ENCODE data around the gene PTPRJ. TPM values are rescaled to one million over a fixed set of nuclear protein-coding genes. Genes with fewer than 3 reads are reported as not detected.

Gene PTPRJ
- total and polyA plus RNA-seq, 2 experiments from 2014 or later = 4.5 to 9.5 TPM

GRCh38 chr11:47976931-47977330 lies 3.4 kb upstream of the PTPRJ start:
- H3K27me3 ChIP-seq (replicated peaks; ENCODE audit: insufficient read depth) = no peaks in the 10 kb centered on the region
- no peak overlapping the region for H3K9ac ChIP-seq
- no peak for TF ChIP-seq EZH2phosphoT487 (IDR thresholded peaks at IDR 0.05; ENCODE audit: insufficient read depth, low read depth)
- TF ChIP-seq EZH2 (IDR thresholded peaks at IDR 0.05; ENCODE audit: insufficient read depth, poor library complexity, severe bottlenecking) = no peak
- no peaks in the 10 kb centered on the region for H3K9me3 ChIP-seq (ENCODE audit: low read depth)
- no peak overlapping the region for H3K27ac ChIP-seq
- peaks cover 34% of the 10 kb centered on the region for H3F3A ChIP-seq (ENCODE audit: insufficient read depth)
- 95 to 100% methylated on average over 2 of the region's 2 CpGs for WGBS, 2 experiments (ENCODE audit: low coverage in 1 of 2, low lambda C conversion rate in 2 of 2, missing lambda C conversion rate in 2 of 2)
- H3K4me1 ChIP-seq (ENCODE audit: insufficient read depth) = peaks cover 25% of the 10 kb centered on the region
- no peak overlapping the region for H3K4me2 ChIP-seq (ENCODE audit: unreplicated experiment)
- no peaks in the 10 kb centered on the region for H3K9me2 ChIP-seq (ENCODE audit: insufficient read depth)
- no peak overlapping the region for H3K4me3 ChIP-seq
- no peaks in the 10 kb centered on the region for H3K36me3 ChIP-seq (ENCODE audit: low read depth)
- H3K79me2 ChIP-seq (ENCODE audit: insufficient read depth) = peaks cover 5% of the 10 kb centered on the region
- in situ Hi-C loops (cut with MboI) = no loop called here
- no peaks in the 10 kb centered on the region for H4K20me1 ChIP-seq (ENCODE audit: insufficient read depth)
- DNase-seq = no peak
- no peak overlapping the region for H2AFZ ChIP-seq

- TF ChIP-seq EZH2 (IDR thresholded peaks at IDR 0.05; ENCODE audit: insufficient read depth, poor library complexity, severe bottlenecking) (no peak), EZH2phosphoT487 (IDR thresholded peaks at IDR 0.05; ENCODE audit: insufficient read depth, low read depth) (no peak)
- H3K4me1 ChIP-seq (ENCODE audit: insufficient read depth) = peaks cover 30% of the 10 kb centered on the region
- no peak overlapping the region for H3K4me2 ChIP-seq (ENCODE audit: unreplicated experiment)
- H3K9ac ChIP-seq = no peak overlapping the region
- H2AFZ ChIP-seq = no peak overlapping the region
- H3K4me3 ChIP-seq = no peak overlapping the region
- H3K36me3 ChIP-seq (ENCODE audit: low read depth) = no peaks in the 10 kb centered on the region
- H3K79me2 ChIP-seq (ENCODE audit: insufficient read depth) = peaks cover 12% of the 10 kb centered on the region
- no peaks in the 10 kb centered on the region for H3K9me3 ChIP-seq (ENCODE audit: low read depth)
- DNase-seq = no peak
- 74 to 83% methylated on average over 5 of the region's 5 CpGs for WGBS, 2 experiments (ENCODE audit: low coverage in 1 of 2, low lambda C conversion rate in 2 of 2, missing lambda C conversion rate in 2 of 2)
- in situ Hi-C loops (cut with MboI) = no loop called here
- H3K27me3 ChIP-seq (replicated peaks; ENCODE audit: insufficient read depth) = no peaks in the 10 kb centered on the region
- H4K20me1 ChIP-seq (ENCODE audit: insufficient read depth) = no peaks in the 10 kb centered on the region
- H3K9me2 ChIP-seq (ENCODE audit: insufficient read depth) = no peaks in the 10 kb centered on the region
- H3F3A ChIP-seq (ENCODE audit: insufficient read depth) = peaks cover 34% of the 10 kb centered on the region
- H3K27ac ChIP-seq = no peak overlapping the region
Measured at GRCh38 chr11:47977623-47978022, 2.7 kb upstream of the PTPRJ start.

DNA sequence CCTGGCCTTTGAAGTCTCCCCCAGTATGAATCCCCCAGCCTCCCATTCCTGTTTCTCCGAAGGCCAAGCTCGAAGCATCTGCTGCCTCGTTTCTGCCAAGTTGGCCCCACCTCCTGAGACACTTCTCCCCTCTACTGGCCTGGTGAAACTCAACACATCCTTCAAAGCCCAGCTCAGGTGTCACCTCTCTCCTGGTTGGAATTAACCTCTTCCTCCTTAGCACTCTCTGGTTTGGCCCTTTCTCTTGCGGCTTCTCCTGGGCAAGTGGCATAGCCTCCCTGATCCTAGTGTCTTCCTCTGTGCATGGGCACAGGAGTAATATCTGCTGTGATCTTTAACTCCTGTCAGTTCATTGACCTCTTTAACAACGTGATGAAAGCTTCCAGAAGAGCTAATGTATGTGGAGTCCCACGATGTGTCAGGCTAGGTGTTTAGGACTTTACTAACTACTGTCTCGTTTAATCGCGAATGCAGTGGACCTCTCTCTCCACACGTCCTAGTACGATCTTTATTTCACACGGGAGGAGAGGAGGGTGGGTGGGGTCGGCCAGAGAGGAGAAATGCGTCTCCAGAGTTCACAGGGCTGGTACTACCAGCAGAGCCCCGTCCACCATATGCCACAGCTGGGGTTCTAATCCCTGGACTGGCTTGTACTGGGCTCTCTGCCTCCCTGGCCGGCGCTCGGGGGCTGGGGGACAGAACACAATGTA lies 826 bp upstream of the PTPRJ start:
- Histone ChIP-seq H3K27ac (no peak overlapping the region), H3K27me3 (replicated peaks; ENCODE audit: insufficient read depth) (no peaks in the 10 kb centered on the region), H3K9ac (peak overlapping the region; percentile 80), H3K4me2 (ENCODE audit: unreplicated experiment) (no peak overlapping the region), H3K79me2 (ENCODE audit: insufficient read depth) (peaks cover 31% of the 10 kb centered on the region), H3K9me3 (ENCODE audit: low read depth) (no peaks in the 10 kb centered on the region), H4K20me1 (ENCODE audit: insufficient read depth) (no peaks in the 10 kb centered on the region), H2AFZ (peak overlapping the region; percentile 75), H3K4me1 (ENCODE audit: insufficient read depth) (peaks cover 37% of the 10 kb centered on the region), H3K9me2 (ENCODE audit: insufficient read depth) (no peaks in the 10 kb centered on the region), H3F3A (ENCODE audit: insufficient read depth) (peaks cover 27% of the 10 kb centered on the region), H3K36me3 (ENCODE audit: low read depth) (no peaks in the 10 kb centered on the region), H3K4me3 (peak overlapping the region; percentile 81)
- TF ChIP-seq EZH2phosphoT487 (IDR thresholded peaks at IDR 0.05; ENCODE audit: insufficient read depth, low read depth) = no peak
- no peak for TF ChIP-seq EZH2 (IDR thresholded peaks at IDR 0.05; ENCODE audit: insufficient read depth, poor library complexity, severe bottlenecking)
- in situ Hi-C loops (cut with MboI) = loop anchor here (10.0 kb wide), 1 partner anchor 135 kb away; no protein-coding TSS in a partner anchor
- DNase-seq = no peak
- WGBS, 2 experiments (ENCODE audit: low coverage in 1 of 2, low lambda C conversion rate in 2 of 2, missing lambda C conversion rate in 2 of 2) = 50 to 52% methylated on average over 18 of the region's 18 CpGs

DNA sequence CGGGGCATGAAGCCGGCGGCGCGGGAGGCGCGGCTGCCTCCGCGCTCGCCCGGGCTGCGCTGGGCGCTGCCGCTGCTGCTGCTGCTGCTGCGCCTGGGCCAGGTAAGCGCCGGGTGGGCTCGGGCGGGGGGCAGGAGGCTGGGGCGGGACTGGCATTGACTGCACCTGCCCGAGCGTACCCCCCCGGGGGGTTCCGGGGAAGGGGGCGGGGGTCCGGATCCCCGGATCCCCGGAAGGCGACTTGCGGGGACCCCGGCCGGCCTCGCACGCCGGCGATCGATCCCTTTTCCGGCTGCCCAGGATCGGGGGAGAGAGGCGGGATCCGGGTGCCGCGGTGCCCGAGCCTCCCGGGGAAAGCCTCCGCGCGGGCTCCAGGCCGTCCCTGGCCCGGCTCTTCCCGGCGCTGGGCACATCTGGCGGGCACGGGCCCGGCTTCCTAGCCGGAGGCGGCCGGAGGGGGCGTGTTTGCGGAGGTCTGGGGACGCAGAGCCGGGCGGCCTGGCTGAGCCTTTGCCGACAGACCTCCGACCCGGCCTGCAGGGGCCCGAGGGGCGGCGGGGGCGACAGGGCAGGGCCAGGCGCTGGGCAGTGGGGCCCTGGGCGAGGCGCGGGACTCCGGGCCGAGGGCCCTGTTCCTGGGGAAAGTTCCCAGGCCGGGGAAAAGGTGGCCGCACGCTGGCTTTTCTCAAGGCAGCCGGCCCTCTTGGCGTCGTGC lies 705 bp downstream of the PTPRJ start:
- H3K36me3 ChIP-seq (ENCODE audit: low read depth) = no peaks in the 10 kb centered on the region
- H3K27ac ChIP-seq = no peak overlapping the region
- peaks cover 46% of the 10 kb centered on the region for H3K79me2 ChIP-seq (ENCODE audit: insufficient read depth)
- peak overlapping the region; percentile 81 for H3K4me3 ChIP-seq
- H3K4me1 ChIP-seq (ENCODE audit: insufficient read depth) = peaks cover 26% of the 10 kb centered on the region
- in situ Hi-C loops (cut with MboI) = loop anchor here (10.0 kb wide), 1 partner anchor 134 kb away; no protein-coding TSS in a partner anchor
- peak overlapping the region; percentile 84 for H3K4me2 ChIP-seq (ENCODE audit: unreplicated experiment)
- no peaks in the 10 kb centered on the region for H3K27me3 ChIP-seq (replicated peaks; ENCODE audit: insufficient read depth)
- H3K9me2 ChIP-seq (ENCODE audit: insufficient read depth) = no peaks in the 10 kb centered on the region
- H3K9me3 ChIP-seq (ENCODE audit: low read depth) = no peaks in the 10 kb centered on the region
- DNase-seq = peak; percentile 82
- H4K20me1 ChIP-seq (ENCODE audit: insufficient read depth) = no peaks in the 10 kb centered on the region
- peak overlapping the region; percentile 70 for H2AFZ ChIP-seq
- peaks cover 12% of the 10 kb centered on the region for H3F3A ChIP-seq (ENCODE audit: insufficient read depth)
- WGBS, 2 experiments (ENCODE audit: low coverage in 1 of 2, low lambda C conversion rate in 2 of 2, missing lambda C conversion rate in 2 of 2) = 3 to 4% methylated on average over 24 to 30 of the region's 82 CpGs
- TF ChIP-seq EZH2 (IDR thresholded peaks at IDR 0.05; ENCODE audit: insufficient read depth, poor library complexity, severe bottlenecking) (no peak), EZH2phosphoT487 (IDR thresholded peaks at IDR 0.05; ENCODE audit: insufficient read depth, low read depth) (no peak)
- H3K9ac ChIP-seq = peak overlapping the region; percentile 80
